ENCODE measurements around the gene ENDOV.

The ENDOV gene

GRCh38 chr17:80425835-80426426, 11.0 kb downstream of the ENDOV start:
- CTCF ChIA-PET, result interaction anchor here (0.9 to 4.3 kb wide), 8 partner anchors 10 to 556 kb away, joined by 3 to 47 read pairs (median 4); partner anchors contain the start of genes ENDOV and RPTOR
- TF ChIP-seq CTCF (IDR thresholded peaks at IDR 0.05; ENCODE audit: control extremely low read depth, extremely low read depth, low read depth, missing control alignments), result no peak
- DNase-seq (ENCODE audit: extremely low spot score), result no peak
- POLR2A ChIA-PET, result no interaction called here

- DNase-seq (ENCODE audit: extremely low spot score), result peak; percentile 95
- ChIA-PET POLR2A (no interaction called here), CTCF (interaction anchor here (0.6 to 4.3 kb wide), 42 partner anchors 7 to 688 kb away, joined by 3 to 47 read pairs (median 4); partner anchors contain the start of genes CHMP6, ENDOV and RPTOR)
- peak; percentile 96 for TF ChIP-seq CTCF (IDR thresholded peaks at IDR 0.05; ENCODE audit: control extremely low read depth, extremely low read depth, low read depth, missing control alignments)
These were observed 11.8 kb downstream of the ENDOV start for GRCh38 chr17:80426671-80427326.

- TF ChIP-seq CTCF (IDR thresholded peaks at IDR 0.05; ENCODE audit: control extremely low read depth, extremely low read depth, low read depth, missing control alignments), result no peak
- ChIA-PET CTCF (interaction anchor here (0.6 to 4.3 kb wide), 43 partner anchors 8 to 687 kb away, joined by 3 to 47 read pairs (median 4); partner anchors contain the start of genes CHMP6, ENDOV and RPTOR), POLR2A (no interaction called here)
- DNase-seq (ENCODE audit: extremely low spot score), result no peak
These were observed 12.7 kb downstream of the ENDOV start for GRCh38 chr17:80427366-80428282.

DNA sequence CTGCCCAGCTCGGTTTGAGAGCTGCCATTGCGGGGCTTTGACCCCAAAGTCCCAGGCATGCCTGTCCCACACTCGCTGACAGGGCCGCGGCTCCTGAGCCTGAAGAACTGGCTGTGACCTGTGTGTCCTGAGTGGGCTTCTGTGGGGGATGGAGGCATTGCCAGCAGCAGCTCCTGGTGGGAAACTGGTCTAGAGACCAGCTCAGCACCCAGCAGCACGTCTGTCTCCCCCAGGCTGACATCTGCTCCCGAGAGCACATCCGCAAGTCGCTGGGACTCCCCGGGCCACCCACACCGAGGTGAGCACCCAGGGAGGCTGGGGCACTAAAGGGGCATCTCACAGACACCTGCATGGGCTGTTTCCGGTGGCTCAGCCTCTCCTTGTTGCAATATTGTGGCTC, 13.4 kb downstream of the ENDOV start:
- ChIA-PET CTCF (interaction anchor here (1.3 to 4.3 kb wide), 12 partner anchors 9 to 676 kb away, joined by 3 to 47 read pairs (median 6); partner anchors contain the start of genes CHMP6 and ENDOV), POLR2A (no interaction called here)
- no peak for TF ChIP-seq CTCF (IDR thresholded peaks at IDR 0.05; ENCODE audit: control extremely low read depth, extremely low read depth, low read depth, missing control alignments)
- no peak for DNase-seq (ENCODE audit: extremely low spot score)

GRCh38 chr17:80428796-80429195, 13.8 kb downstream of the ENDOV start:
- DNase-seq (ENCODE audit: extremely low spot score), result no peak
- TF ChIP-seq CTCF (IDR thresholded peaks at IDR 0.05; ENCODE audit: control extremely low read depth, extremely low read depth, low read depth, missing control alignments), result no peak
- ChIA-PET POLR2A (no interaction called here), CTCF (interaction anchor here (1.3 to 4.3 kb wide), 9 partner anchors 9 to 673 kb away, joined by 3 to 47 read pairs (median 7); partner anchors contain the start of genes CHMP6 and ENDOV)
